ENCODE measurements around the gene GUSB.
"Not testable (repeated sequence)": the region's sequence is repeated elsewhere in the genome, so short reads cannot be mapped to it uniquely, and the experiment has no call there.

The GUSB gene

DNA sequence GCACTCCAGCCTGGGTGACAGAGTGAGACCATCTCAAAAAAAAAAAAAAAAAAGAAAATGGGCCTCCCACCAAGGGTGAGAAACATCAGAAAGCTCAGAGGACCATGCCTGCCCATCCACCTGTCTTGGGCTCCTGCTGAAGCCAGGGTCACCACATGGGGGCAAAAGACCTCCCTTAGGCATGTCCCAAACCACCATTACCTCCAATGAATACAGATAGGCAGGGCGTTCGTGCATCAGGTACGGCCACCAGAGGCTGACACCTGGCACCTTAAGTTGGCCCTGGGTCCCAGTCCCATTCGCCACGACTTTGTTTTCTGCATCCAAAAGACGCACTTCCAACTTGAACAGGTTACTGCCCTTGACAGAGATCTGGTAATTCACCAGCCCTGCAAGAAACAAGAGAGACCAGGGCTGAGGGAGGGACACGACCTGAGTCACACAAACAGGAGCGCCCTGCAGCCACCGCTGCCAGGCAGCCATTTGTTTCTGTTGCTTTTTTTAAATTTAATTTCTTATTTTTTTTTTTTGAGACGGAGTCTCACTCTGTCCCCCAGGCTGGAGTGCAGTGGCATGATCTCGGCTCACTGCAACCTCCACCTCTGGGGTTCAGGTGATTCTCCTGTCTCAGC, 6.1 kb downstream of the GUSB start:
- DNase-seq (ENCODE audit: low read depth in 2 of 2, low spot score in 1 of 2), result no peak

DNA sequence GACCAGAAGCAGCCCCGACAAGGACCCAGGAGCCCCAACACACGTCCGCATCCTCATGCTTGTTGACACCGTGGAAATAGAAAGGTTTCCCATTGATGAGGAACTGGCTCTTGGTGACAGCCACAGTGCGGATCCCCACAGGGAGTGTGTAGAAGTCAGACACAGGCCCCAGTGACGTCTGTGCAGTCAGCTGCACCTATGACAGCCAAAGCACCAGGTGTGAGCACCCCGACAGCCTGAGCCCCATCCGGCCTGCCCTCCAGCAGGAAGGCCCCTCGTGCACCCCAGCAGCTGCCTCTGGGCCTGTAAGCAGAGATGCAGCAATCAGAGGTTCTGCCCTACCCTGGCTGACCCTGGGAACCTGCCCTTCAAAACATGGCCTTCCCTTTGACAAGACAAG, 7.1 kb downstream of the GUSB start:
- no peak for DNase-seq (ENCODE audit: low read depth in 2 of 2, low spot score in 1 of 2)

DNA sequence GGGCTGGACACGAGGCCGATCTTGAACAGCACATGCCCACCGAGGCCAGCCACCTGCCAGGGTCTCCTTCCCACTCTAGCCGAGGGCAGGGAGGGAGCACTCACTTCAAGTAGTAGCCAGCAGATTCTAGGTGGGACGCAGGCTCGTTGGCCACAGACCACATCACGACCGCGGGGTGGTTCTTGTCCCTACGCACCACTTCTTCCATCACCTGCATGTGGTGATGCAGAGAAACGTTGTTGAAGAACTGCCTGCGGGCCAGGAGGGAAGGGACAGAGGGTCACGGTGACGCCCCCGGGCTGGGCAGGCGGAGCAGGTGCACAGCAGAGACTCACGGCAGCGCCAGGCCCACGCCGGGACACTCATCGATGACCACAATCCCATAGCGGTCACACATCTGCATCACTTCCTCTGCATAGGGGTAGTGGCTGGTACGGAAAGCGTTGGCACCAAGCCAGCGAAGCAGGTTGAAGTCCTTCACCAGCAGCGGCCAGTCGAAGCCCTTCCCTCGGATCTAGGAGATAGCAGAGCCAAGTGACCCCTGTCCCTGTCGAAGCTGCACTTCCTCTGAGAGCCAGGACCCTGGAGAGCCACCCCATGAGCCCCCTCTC, 7.7 kb downstream of the GUSB start:
- no peak for DNase-seq (ENCODE audit: low read depth in 2 of 2, low spot score in 1 of 2)

DNA sequence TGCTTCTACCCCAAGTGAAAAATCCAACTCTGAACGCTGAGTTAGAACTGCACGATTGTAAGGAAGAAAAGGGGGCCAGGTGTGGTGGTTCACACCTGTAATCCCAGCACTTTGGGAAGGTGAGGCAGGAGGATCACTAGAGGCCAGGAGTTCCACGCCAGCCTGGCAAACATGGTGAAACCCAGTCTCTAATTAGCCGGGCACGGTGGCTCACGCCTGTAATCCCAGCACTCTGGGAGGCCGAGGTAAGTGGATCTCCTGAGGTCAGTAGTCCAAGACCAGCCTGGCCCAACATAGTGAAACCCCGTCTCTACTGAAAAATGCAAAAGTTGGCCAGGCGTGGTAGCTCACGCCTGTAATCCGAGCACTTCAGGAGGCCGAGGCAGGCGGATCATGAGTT, 9.0 kb downstream of the GUSB start:
- DNase-seq (ENCODE audit: low read depth in 2 of 2, low spot score in 1 of 2), result no peak

DNA sequence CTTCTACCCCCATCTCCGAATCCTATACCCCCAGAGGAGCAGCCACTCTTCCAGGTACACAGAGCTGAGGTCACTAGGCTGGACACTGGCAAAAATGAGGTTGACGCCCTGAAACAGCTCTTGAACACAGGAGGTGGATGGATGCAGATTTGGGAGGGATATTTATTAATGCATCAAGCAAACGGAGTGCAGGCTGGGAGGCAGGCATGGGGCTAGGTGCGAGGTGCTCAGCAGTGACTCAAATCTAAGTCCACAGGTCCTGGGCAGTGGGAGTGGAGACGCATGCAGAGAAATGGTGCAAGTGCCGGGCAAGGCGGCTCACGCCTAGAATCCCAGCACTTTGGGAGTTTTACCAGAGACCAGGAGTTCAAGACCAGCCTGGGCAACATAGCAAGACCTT, 11.0 kb downstream of the GUSB start:
- DNase-seq (ENCODE audit: low read depth in 2 of 2, low spot score in 1 of 2), result no peak

DNA sequence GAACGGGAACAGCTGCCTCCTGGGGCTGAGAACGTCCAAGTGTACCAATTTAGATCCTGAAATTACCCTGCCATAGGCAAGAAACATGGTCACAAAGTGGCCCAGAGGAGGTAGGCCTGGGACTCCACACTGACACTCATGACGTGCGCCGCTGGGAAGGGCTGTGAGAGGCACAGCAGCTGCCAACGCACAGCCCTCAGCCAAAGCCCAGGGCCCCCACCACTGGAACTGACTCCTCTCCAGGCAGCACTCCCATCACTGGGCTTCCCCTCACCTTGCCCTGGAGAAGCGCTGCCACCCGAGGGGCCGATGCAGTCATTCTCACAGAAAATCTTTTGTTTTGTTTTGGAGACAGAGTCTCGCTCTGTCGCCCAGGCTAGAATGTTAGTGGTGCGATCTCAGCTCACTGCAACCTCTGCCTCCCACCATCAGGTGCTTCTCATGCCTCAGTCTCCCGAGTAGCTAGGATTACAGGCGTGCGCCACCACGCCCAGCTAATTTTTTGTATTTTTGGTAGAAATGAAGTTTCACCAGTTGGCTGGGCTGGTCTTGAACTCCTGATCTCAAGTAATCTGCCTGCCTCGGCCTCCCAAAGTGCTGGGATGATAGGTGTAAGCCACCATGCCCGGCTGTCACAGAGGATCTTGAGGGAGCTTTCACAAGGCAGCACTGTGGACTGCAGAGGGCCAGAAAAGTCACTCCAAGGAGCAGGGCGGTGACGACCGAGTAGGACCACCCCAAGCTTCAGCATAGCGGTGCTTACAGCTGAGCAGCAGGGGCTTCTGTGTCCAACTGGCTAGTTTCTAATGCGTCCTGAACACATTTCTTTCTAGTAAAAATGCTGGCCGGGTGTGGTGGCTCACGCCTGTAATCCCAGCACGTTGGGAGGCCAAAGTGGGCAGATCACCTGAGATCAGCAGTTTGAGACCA, 13.5 kb downstream of the GUSB start:
- DNase-seq (ENCODE audit: low read depth in 2 of 2, low spot score in 1 of 2), result no peak

DNA sequence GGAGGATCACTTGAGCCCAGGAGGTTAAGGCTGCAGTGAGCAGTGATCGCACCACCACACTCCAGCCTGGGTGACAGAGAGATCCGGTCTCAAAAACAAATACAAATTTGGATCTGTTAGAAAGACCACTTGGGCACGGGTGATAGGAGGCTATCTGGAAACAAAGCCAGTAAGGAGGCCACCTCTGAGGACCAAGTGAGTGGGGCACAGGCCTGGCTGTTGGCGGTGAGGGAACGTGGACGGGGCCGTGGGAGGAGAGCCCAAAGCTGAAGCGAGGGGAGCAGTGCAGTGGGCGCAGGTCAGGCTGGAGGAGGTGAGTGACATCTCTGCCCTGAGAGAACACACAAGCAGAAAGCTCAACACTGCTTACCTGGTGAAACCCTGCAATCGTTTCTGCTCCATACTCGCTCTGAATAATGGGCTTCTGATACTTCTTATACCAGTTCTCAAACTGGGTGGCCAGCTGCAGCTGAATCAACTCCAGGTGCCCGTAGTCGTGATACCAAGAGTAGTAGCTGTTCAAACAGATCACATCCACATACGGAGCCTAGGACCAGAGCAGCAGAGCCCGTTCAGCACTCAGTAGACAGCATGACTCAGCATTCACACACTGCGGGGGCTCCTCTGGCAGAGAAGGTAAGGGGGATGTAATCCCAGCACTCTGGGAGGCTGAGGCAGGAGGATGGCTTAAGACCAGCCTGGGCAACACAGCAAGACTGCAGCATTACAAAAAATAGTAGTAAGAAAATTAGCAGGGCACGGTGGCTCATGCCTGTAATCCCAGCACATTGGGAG, 14.5 kb downstream of the GUSB start:
- no peak for DNase-seq (ENCODE audit: low read depth in 2 of 2, low spot score in 1 of 2)

DNA sequence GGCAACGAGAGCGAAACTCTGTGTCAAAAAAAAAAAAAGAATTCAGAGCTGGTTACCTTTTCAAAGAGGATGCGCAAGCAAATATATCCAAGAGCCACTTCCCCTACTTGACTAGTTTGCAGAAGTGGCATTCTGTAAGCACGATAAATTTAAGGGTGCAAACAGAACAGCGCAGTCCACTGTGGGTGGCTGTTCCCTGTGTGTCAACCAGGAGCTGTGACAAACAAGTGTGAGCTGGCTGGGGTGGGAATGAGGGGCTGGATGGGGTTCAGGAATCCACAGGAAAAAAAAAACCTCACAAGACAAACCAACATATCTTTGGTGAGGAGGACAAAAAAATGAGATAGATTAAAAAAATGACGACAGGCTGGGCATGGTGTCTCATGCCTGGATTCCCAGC, 15.9 kb downstream of the GUSB start:
- DNase-seq (ENCODE audit: low read depth in 2 of 2, low spot score in 1 of 2), result no peak

DNA sequence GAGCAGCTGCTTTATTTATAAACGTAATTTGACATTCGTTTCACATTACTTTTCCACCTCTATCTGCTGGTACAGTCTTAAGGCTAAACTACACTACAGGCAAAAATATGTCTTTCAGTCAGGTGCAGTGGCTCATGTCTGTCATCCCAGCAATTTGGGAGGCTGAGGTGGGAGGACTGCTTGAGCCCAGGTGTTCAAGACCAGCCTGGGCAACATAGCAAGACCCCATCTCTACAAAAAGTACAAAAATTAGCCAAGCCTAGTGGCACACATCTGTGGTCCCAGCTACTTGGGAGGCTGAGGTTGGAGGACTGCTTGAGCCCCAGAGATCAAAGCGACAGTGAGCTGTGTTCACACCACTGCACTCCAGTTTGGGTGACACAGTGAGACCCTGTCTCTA, 17.3 kb downstream of the GUSB start:
- not testable (repeated sequence) for DNase-seq (ENCODE audit: low read depth in 2 of 2, low spot score in 1 of 2)

DNA sequence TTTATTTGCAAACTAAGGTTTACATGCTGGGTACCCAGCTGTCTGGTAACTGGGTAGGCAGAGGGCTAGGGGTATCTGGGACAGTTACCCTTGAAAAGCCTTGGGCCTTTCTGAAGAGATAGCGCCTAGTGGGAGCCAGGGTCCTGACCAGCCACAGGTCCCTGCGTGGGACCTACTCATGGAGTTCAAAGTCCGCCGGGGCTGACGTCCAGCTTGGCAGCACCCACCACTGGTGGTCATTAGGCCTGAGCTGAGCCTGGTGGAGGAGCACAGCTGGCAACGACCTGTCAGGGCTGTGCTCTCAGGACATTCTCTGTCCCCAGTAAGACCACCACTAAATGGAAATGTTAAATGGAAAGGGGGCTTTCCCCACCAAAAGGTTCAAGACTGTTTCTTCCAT, 20.0 kb downstream of the GUSB start:
- no peak for DNase-seq (ENCODE audit: low read depth in 2 of 2, low spot score in 1 of 2)

DNA sequence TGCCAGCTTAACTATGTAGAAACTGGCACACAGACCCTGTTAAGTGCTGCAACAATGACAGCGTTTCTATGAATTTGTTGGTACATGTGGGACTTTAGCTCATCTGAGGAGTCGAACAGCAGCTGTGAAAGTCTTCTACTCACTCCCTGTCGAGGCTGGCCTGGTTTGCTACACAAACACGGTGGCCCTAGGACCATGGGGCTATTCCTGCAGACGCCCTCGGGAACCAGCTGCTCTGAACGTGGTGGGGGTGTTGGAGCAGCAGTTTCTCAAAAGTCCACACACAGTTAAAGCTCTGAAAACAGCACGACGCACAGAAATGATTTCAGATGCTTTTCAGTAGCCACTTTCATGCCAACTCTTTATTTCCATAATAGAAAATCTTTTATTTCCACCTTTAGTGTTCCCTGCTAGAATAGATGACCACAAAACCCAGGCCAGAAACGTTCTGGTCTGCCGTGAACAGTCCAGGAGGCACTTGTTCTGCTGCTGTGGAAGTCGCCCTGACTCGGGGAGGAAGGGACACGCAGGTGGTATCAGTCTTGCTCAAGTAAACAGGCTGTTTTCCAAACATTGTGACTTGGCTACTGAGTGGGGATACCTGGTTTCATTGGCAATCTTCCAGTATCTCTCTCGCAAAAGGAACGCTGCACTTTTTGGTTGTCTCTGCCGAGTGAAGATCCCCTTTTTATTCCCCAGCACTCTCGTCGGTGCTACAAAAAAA, 21.5 kb downstream of the GUSB start:
- DNase-seq (ENCODE audit: low read depth in 2 of 2, low spot score in 1 of 2), result no peak

DNA sequence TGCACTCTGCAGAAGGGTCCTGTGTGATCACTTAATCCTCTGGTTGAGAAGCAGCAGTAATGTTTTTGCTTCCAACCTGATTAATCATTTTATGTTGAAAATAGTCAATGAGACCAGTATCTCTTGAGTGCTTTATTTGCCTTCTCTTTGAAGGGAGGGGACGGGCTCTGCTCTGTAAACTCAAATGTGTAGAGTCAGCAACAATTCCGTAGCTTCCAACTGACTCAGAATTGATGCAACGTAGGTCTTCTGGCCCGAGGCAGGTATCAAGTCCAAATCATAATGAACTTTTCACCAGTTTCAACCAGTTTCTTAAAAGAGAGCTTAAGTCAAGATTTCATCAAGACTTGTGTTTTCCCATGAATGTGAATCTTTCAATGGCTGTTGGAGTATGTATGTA, 26.3 kb downstream of the GUSB start:
- DNase-seq (ENCODE audit: low read depth in 2 of 2, low spot score in 1 of 2), result no peak

DNA sequence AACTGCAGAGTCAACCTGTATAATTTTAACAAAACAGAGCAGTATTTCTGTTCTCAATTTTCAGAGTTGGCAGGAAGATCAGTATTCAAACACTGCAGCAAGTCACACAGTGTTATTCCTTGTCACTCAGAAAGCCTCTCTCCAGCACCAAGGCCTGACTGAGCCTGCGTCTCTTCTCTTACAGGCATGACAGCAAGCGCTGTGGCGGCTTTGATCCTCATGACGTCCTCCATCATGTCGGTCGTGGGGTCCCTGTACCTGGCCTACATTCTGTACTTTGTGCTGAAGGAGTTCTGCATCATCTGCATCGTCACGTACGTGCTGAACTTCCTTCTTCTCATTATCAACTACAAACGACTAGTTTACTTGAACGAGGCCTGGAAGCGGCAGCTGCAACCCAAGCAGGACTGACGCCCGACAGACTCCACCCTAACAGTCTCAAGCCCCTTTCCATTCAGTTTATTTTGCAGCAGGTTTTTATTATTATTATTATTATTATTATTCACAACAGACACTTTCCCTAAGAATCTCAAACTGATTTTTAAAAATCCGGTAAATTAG, 28.0 kb downstream of the GUSB start:
- DNase-seq (ENCODE audit: low read depth in 2 of 2, low spot score in 1 of 2), result no peak

DNA sequence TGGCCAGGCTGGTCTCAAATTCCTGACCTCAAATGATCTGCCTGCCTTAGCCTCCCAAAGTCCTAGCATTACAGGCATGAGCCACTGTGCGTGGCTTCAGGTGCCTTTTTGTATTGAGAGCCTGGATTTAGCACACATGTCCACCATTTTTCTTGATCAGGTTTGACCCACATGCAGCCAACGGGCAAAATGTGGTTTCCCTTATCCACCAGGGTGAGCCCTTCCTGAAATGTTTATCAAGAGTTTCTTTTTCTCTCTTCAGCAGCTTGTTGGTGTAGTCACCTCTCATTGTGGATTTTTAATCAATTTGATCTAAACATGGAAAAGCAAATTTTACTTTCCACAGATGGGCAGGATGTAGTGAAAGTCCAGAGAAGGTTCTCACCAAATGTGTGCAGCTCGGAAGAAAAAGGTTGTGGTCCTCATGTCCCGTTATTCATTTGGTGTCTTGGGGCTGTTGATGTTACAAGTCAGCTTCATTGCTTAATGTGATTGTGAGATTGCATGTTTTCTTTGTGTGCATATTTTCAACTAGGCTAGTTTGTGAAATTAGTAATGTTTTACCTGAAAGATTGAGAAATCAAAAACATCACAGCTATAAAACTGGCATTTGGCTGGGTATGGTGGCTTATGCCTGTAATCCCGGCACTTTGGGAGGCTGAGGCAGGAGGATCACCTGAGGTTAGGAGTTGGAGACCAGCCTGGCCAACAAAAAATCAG, 28.9 kb downstream of the GUSB start:
- no peak for DNase-seq (ENCODE audit: low read depth in 2 of 2, low spot score in 1 of 2)

DNA sequence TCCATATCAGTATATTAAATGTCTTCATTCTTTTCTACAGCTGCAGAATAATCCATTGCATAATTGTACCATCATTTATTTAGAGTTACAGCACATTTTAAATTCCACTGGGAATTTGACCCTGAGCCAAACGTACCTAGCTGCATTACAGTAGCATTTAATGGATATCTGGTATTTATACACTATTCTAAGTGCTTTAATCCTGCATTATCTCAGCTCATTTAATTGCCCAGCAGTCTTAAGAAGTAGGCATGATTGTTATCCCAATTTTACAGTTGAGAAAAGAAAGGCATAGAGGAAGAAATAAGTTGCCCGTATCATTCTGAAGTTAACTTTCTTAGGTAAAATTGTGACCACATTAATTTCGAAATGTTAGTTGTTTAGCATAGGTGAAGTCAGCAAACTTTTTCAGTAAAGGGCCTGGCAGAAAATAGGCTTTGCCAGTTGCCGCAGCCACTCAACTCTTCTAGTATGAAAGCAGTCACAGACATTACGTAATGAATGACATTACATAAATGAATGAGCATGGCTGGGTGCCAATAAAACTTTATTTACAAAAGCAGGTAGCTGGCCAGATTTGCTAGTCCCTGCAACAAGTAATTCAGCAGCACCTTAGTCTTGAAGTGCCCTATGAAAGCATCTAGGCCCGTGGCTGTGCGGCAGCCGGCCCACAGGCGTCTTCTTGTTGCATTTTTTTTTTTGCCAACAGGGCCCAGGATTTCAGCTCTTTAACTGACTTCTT, 30.0 kb downstream of the GUSB start:
- no peak for DNase-seq (ENCODE audit: low read depth in 2 of 2, low spot score in 1 of 2)

DNA sequence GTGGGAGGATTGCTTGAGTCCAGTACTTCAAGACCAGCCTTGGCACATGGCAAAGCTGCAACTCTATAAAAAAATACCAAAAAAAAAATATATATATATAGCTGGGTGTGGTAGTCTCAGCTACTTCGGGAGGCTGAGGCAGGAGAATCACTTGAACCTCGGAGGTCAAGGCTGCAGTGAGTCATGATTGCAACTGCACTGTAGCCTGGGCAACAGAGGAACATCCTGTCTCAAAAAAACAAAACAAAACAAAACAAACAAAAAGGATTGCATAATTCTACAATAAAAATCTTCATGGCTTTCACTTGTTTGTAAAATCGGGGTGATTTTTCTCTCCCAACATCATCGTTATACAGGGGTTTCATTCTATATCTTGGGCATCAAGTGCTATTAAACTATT, 35.1 kb downstream of the GUSB start:
- DNase-seq (ENCODE audit: low read depth in 2 of 2, low spot score in 1 of 2), result no peak

DNA sequence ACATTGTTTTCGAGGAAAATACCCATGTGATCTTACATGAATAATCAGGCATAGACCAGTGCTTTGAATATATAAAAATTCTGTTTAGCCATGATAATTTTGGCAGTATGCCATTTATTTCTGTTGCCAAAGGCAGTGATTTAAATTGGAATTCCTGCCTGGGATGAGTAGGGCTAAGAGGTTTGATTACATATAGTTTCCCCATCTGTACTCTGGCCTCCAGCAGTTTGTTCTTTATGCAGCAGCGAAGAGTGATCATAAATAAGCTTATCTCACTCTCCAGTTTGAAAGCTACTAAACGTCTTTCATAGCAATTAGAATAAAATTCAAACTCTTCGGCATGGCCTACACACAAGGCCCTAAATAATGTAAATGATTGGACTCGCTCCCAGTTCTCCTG, 36.2 kb downstream of the GUSB start:
- DNase-seq (ENCODE audit: low read depth in 2 of 2, low spot score in 1 of 2), result not testable (repeated sequence)

DNA sequence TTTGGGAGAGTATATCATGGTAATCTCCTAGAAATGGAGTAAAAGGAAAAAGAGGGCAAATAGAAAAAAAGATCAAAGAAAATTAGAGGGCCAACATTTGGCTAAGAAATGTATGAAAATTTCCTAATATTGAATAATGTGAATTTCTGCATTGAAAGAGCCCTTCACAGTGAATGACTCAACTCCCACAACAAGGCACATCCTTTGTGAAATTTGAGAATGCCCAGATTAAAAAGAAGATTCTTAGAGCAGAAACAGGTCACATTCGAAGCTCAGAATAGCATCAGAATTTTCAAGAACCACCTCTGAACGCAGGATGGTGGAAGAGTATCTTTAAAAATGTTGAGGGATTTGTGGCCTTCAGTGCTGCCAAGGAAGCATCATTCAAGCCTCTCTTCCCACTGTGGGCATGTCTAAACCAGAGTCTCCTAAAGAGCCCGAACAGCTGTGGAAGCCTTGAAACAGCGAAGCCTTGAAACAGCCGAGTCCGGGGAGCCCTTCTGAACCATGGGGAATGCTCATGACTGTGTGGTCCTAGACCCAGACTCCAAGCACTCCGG, 43.6 kb downstream of the GUSB start:
- no peak for DNase-seq (ENCODE audit: low read depth in 2 of 2, low spot score in 1 of 2)

DNA sequence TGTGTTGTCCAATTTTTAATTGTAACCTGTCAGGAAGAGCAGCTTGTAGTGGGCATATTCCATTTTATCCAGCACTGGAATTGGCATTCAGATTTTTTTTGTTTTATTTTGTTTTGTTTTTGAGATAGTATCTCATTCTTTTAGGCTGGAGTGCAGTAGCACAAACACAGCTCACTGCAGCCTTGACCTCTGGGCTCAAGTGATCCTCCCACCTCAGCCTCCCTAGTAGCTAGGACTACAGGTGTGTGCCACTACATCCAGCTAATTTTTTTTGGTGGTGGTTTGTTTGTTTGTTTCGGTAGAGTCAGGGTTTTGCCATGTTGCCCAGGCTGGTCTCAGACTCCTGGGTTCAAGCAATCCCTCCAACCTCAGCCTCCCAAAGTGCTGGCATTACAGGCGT, 44.7 kb downstream of the GUSB start:
- no peak for DNase-seq (ENCODE audit: low read depth in 2 of 2, low spot score in 1 of 2)

Data from stimulated activated CD8-positive, alpha-beta memory T cell treated with anti-CD3 and anti-CD28 coated beads, Interleukin-4, amount 100 ng/mL, for 1 hour (primary cell).